Body of pancreas (tissue), 4 donors: ENCODE results near the gene SLC7A1. TPM values are rescaled to one million over a fixed set of nuclear protein-coding genes. Genes with fewer than 3 reads are reported as not detected.

ENCODE experiments used
- ATAC-seq: fragments of 150-250 bp; one replicate; pipeline ENCODE4 v1.9.1; 2016
- DNase-seq, 4 donors: peaks; one replicate each; pipeline ENCODE4 v3.0.0-alpha.2; 2019
- H3K27ac ChIP-seq, 4 donors: fragments of 200-600 bp; sonication (generic); 1 replicate in 3 of 4; 2 replicates in 1 of 4; pipeline versions ENCODE4 v1.5.1 to v1.6.1; 2016 to 2019; ENCODE audit warnings: mild to moderate bottlenecking in 1 of 4, mixed read lengths in 1 of 4, moderate library complexity in 1 of 4
- H3K27me3 ChIP-seq, 2 donors: fragments of 200-600 bp; sonication (generic); one replicate each; pipeline ENCODE4 v1.6.0; 2016; ENCODE audit warnings: mild to moderate bottlenecking in 1 of 2
- H3K36me3 ChIP-seq, 2 donors: fragments of 200-600 bp; sonication (generic); replicated peaks in 1 of 2; 2 replicates each; pipeline ENCODE4 v1.5.1; 2016; ENCODE audit warnings: low read depth in 2 of 2; ENCODE audit not compliant: insufficient read depth in 1 of 2
- H3K4me1 ChIP-seq: fragments of 200-600 bp; sonication (generic); one replicate; pipeline ENCODE4 v1.6.0; 2016
- H3K4me3 ChIP-seq, 2 donors: fragments of 200-600 bp; sonication (generic); 1 replicate in 1 of 2; 2 replicates in 1 of 2; pipeline ENCODE4 v1.5.1; 2016 to 2019
- H3K9me3 ChIP-seq, 3 donors: fragments of 200-600 bp; sonication (generic); 1 replicate in 2 of 3; 2 replicates in 1 of 3; pipeline ENCODE4 v1.5.1; 2016
- POLR2A ChIP-seq, 3 donors: fragments of 450-650 bp; IDR thresholded peaks; one replicate each; pipeline ENCODE4 v1.6.1; 2016; ENCODE audit warnings: antibody characterized with exemption in 3 of 3, mild to moderate bottlenecking in 2 of 3
- WGBS, 2 donors: methylation state at CpG; one replicate each; pipeline ENCODE4 v1.1.5; 2017; 5-methylcytosine and 5-hydroxymethylcytosine counted together
- intact Hi-C: fragments of 100-400 bp; cut with DNase I; formaldehyde crosslinking; loops from one replicate; pipeline ENCODE4 v1.15.1; 2023
- total RNA-seq, 2 donors: library from RNA; depleted of rRNA; stranded (reverse); fragments of >200 nt; gene quantifications; one replicate each; pipeline ENCODE4 v1.1.0, GENCODE V29; 2016
- TF ChIP-seq, protein P1 (sequence below), 7 experiments: fragments of 450-650 bp in 4 of 7; fragments of 200-600 bp in 3 of 7; sonication (generic) in 3 of 7; IDR thresholded peaks; one replicate each; pipeline ENCODE4 v1.5.1; 2016 to 2019; ENCODE audit warnings: antibody characterized with exemption in 7 of 7

Gene SLC7A1
- total RNA-seq, 2 donors from 2014 or later, result 15.3 to 30.3 TPM

DNA sequence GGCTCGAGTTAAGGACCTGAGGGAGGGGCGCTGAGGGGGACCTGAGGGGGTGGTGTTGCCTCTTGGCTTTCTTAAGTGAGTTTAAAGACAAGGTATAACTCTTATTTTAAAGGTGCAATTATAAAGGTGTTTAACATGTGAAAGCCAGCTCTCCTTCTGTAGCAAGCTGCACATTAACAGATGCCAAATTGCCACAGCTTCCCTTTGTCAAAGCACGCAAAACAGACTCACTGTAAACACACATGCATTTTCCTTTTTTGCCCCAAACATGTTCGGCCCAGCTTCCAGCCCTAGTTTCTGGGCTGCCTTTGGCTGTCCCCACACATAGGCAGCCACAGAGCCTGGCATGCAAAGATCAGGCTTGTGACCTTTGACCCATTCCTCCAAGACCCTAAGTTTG lies 111.9 kb downstream of the SLC7A1 start:
- no peaks in the 10 kb centered on the region for H3K27me3 ChIP-seq
- no peak overlapping the region for H3K27ac ChIP-seq
- 61 to 79% methylated on average over 4 of the region's 4 CpGs for WGBS, 2 donors
- H3K4me1 ChIP-seq, result no peaks in the 10 kb centered on the region
- H3K9me3 ChIP-seq, result no peaks in the 10 kb centered on the region
- DNase-seq, result no peak
- H3K36me3 ChIP-seq, result no peaks in the 10 kb centered on the region
- ATAC-seq, result no peak
- TF ChIP-seq, protein P1, sequence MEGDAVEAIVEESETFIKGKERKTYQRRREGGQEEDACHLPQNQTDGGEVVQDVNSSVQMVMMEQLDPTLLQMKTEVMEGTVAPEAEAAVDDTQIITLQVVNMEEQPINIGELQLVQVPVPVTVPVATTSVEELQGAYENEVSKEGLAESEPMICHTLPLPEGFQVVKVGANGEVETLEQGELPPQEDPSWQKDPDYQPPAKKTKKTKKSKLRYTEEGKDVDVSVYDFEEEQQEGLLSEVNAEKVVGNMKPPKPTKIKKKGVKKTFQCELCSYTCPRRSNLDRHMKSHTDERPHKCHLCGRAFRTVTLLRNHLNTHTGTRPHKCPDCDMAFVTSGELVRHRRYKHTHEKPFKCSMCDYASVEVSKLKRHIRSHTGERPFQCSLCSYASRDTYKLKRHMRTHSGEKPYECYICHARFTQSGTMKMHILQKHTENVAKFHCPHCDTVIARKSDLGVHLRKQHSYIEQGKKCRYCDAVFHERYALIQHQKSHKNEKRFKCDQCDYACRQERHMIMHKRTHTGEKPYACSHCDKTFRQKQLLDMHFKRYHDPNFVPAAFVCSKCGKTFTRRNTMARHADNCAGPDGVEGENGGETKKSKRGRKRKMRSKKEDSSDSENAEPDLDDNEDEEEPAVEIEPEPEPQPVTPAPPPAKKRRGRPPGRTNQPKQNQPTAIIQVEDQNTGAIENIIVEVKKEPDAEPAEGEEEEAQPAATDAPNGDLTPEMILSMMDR (IDR thresholded peaks at IDR 0.05), result no peak
- TF ChIP-seq POLR2A (IDR thresholded peaks at IDR 0.05), result no peak
- intact Hi-C loops, result no loop called here
- no peak overlapping the region for H3K4me3 ChIP-seq

GRCh38 chr13:29483211-29483610 lies 112.3 kb downstream of the SLC7A1 start:
- no peaks in the 10 kb centered on the region for H3K4me1 ChIP-seq
- no peaks in the 10 kb centered on the region for H3K9me3 ChIP-seq
- peak; percentile 46 to 82 (median 64) for DNase-seq
- ATAC-seq, result no peak
- H3K27me3 ChIP-seq, result no peaks in the 10 kb centered on the region
- TF ChIP-seq, protein P1 (IDR thresholded peaks at IDR 0.05), result no peak
- TF ChIP-seq POLR2A (IDR thresholded peaks at IDR 0.05), result no peak
- H3K27ac ChIP-seq, result no peak overlapping the region
- no peak overlapping the region for H3K4me3 ChIP-seq
- 65 to 80% methylated on average over 6 to 15 of the region's 15 CpGs for WGBS, 2 donors
- intact Hi-C loops, result no loop called here
- no peaks in the 10 kb centered on the region for H3K36me3 ChIP-seq

DNA sequence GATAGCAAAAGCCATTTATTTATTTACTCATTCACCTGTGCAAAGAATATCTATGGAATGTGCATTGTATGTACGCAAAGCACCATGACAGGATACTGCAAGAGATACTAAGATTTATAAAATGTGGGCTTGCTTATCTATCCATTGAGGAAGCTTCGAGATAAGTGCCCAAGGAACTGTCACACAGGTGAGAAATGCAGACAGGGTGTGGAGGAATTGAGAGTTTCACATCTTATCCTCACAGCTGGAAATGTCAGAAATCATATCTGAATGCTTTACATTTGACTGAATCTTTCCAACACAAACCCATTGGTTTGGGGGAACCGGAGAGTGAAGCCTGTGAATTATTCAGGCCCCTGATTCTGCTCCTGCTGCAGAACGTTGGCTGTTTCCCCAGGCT lies 113.0 kb downstream of the SLC7A1 start:
- no peak for ATAC-seq
- 75% methylated on average over 4 of the region's 4 CpGs for WGBS, 2 donors
- TF ChIP-seq POLR2A (IDR thresholded peaks at IDR 0.05), result no peak
- TF ChIP-seq, protein P1 (IDR thresholded peaks at IDR 0.05), result no peak

DNA sequence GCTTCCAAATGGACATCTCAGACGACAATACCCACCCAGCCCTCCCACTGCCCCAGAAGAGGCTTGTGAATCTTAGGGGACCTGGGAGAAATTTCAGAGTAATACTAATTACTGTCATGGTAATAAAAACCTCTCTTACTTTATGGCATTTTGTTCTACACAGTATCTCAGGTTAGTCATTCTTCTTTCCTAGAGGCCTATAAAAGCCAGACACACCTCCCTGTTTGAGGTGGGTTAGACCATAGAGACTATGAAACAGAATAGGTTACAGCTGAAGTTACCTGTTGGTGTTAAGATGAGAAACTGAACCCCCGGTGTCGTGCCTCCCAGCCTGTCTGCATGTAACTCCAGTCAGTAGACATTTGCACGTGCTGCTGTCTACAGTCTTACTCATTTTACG lies 113.9 kb downstream of the SLC7A1 start:
- ATAC-seq, result no peak

More for the DNA sequence above, 113.0 kb downstream of the SLC7A1 start:
- intact Hi-C loops, result no loop called here
- Histone ChIP-seq H3K4me1 (no peaks in the 10 kb centered on the region), H3K27me3 (no peaks in the 10 kb centered on the region), H3K36me3 (no peaks in the 10 kb centered on the region), H3K4me3 (no peak overlapping the region), H3K27ac (no peak overlapping the region), H3K9me3 (no peaks in the 10 kb centered on the region)
- no peak for DNase-seq

More for the DNA sequence above, 113.9 kb downstream of the SLC7A1 start:
- Histone ChIP-seq H3K27ac (no peak overlapping the region), H3K27me3 (no peaks in the 10 kb centered on the region), H3K4me3 (no peak overlapping the region), H3K36me3 (no peaks in the 10 kb centered on the region), H3K4me1 (no peaks in the 10 kb centered on the region), H3K9me3 (no peaks in the 10 kb centered on the region)
- TF ChIP-seq, protein P1 (IDR thresholded peaks at IDR 0.05), result no peak
- TF ChIP-seq POLR2A (IDR thresholded peaks at IDR 0.05), result no peak
- DNase-seq, result no peak
- WGBS, 2 donors, result 86 to 89% methylated on average over 5 of the region's 5 CpGs
- intact Hi-C loops, result no loop called here
